GM12878 (cell line): ENCODE results near the gene CHRDL2. TPM values are rescaled to one million over a fixed set of nuclear protein-coding genes. Genes with fewer than 3 reads are reported as not detected.
A peak's percentile ranks its signal among the peaks of the same experiment; 100 is the strongest.
"Not testable (repeated sequence)": the region's sequence is repeated elsewhere in the genome, so short reads cannot be mapped to it uniquely, and the experiment has no call there.

Experiments
- ATAC-seq: fragments of 200-7000 bp; cut with Tn5 transposase; 3 replicates; pipeline ENCODE4 v1.9.1; 2020; ENCODE audit warnings: mild to moderate bottlenecking, moderate library complexity
- BruUV-seq: library from RNA; stranded (reverse); fragments of 400-500 nt; replicated peaks from 2 replicates; lab custom pipeline; 2021; lab: Mats Ljungman, UMichigan
- CTCF ChIA-PET: fragments of 300-600 bp; sonication (Branson Sonifier 250); formaldehyde crosslinking; extraction: SDS; loops from one replicate; lab custom pipeline; 2021; ENCODE audit warnings: inconsistent platforms; lab: Yijun Ruan, JAX
- POLR2A ChIA-PET: fragments of 350-600 bp; formaldehyde crosslinking; extraction: SDS; loops from one replicate; lab custom pipeline; 2021; ENCODE audit warnings: inconsistent platforms; lab: Charles Lee
- RAD21 ChIA-PET: fragments of 300-600 bp; sonication (Branson Sonifier 250); formaldehyde crosslinking; loops from one replicate; lab custom pipeline; 2023; ENCODE audit warnings: antibody characterized with exemption; ENCODE audit not compliant: unreplicated experiment; lab: Charles Lee
- SMC1A ChIA-PET: fragments of 300-600 bp; sonication (Branson Sonifier 250); formaldehyde crosslinking; loops from one replicate; lab custom pipeline; 2023; ENCODE audit not compliant: unreplicated experiment, uncharacterized antibody; lab: Charles Lee
- DNase-seq: peaks from one replicate; pipeline ENCODE4 v3.0.0-alpha.2; 2011; ENCODE audit warnings: low read depth, low spot score
- FAIRE-seq: peaks from 3 replicates; lab custom pipeline; 2011; peaks lifted over from hg19 to GRCh38; lab: Jason Lieb, UNC
- H2AFZ ChIP-seq: 2 replicates; pipeline ENCODE4 v1.6.0; 2011; ENCODE audit warnings: low read depth, low read length, control low read depth; ENCODE audit not compliant: control insufficient read depth
- H3K27ac ChIP-seq: 2 replicates; pipeline ENCODE4 v1.5.1; 2011; ENCODE audit warnings: control low read depth; ENCODE audit not compliant: control insufficient read depth, insufficient read depth
- H3K27me3 ChIP-seq, 2 experiments: replicated peaks in 1 of 2; 2 replicates each; pipeline versions ENCODE4 v1.6.0 to v1.6.1; 2011; ENCODE audit warnings: low read length in 1 of 2; ENCODE audit not compliant: control insufficient read depth in 2 of 2, insufficient read depth in 2 of 2
- H3K36me3 ChIP-seq, 2 experiments: 2 replicates each; pipeline ENCODE4 v1.5.1; 2011; ENCODE audit warnings: low read length in 1 of 2; ENCODE audit not compliant: control insufficient read depth in 2 of 2, insufficient read depth in 2 of 2
- H3K4me1 ChIP-seq: 2 replicates; pipeline ENCODE4 v1.6.1; 2011; ENCODE audit warnings: mild to moderate bottlenecking, low read length, moderate library complexity, mixed read lengths; ENCODE audit not compliant: control insufficient read depth, insufficient read depth
- H3K4me2 ChIP-seq: 2 replicates; pipeline ENCODE4 v1.6.0; 2011; ENCODE audit warnings: control low read depth; ENCODE audit not compliant: control insufficient read depth, insufficient read depth
- H3K4me3 ChIP-seq: fragments of 200-600 bp; sonication (generic); 2 replicates; pipeline ENCODE4 v1.5.1; 2016
- H3K79me2 ChIP-seq: 2 replicates; pipeline ENCODE4 v1.6.0; 2011; ENCODE audit warnings: low read length; ENCODE audit not compliant: control insufficient read depth, insufficient read depth
- H3K9ac ChIP-seq: 2 replicates; pipeline ENCODE4 v1.8.0; 2011; ENCODE audit warnings: low read length, control low read depth, mixed read lengths; ENCODE audit not compliant: control insufficient read depth, insufficient read depth
- H3K9me3 ChIP-seq: replicated peaks from 3 replicates; pipeline ENCODE4 v1.5.1; 2011; ENCODE audit warnings: mild to moderate bottlenecking, low read length; ENCODE audit not compliant: control insufficient read depth, insufficient read depth
- H4K20me1 ChIP-seq: 2 replicates; pipeline ENCODE4 v1.6.0; 2011; ENCODE audit not compliant: control insufficient read depth, insufficient read depth
- ATF7 ChIP-seq: fragments of 450-650 bp; IDR thresholded peaks from 2 replicates; pipeline ENCODE4 v1.6.1; 2016; ENCODE audit warnings: low read depth, mild to moderate bottlenecking
- BHLHE40 ChIP-seq, 2 experiments: fragments of 450-650 bp in 1 of 2; IDR thresholded peaks; 2 replicates each; pipeline ENCODE4 v1.6.1; 2011 to 2017; ENCODE audit warnings: low read depth in 2 of 2, borderline replicate concordance in 1 of 2, improper control_type of control experiment in 1 of 2, low read length in 1 of 2, mild to moderate bottlenecking in 1 of 2
- DPF2 ChIP-seq: fragments of 450-650 bp; IDR thresholded peaks from 2 replicates; pipeline ENCODE4 v1.6.1; 2017; ENCODE audit warnings: mild to moderate bottlenecking
- EED ChIP-seq: sonication (generic); IDR thresholded peaks from 2 replicates; pipeline ENCODE4 v1.6.1; 2016; ENCODE audit warnings: antibody characterized with exemption, low read depth
- EGR1 ChIP-seq, 2 experiments: IDR thresholded peaks; 1 replicate in 1 of 2; 2 replicates in 1 of 2; pipeline ENCODE4 v1.6.1; 2011 to 2012; ENCODE audit warnings: low read depth in 2 of 2, low read length in 2 of 2, borderline replicate concordance in 1 of 2, mild to moderate bottlenecking in 1 of 2, moderate library complexity in 1 of 2
- ETV6 ChIP-seq, 2 experiments: fragments of 450-650 bp in 1 of 2; IDR thresholded peaks in 1 of 2; conservative IDR thresholded peaks in 1 of 2; 2 replicates each; pipeline ENCODE4 v1.6.1; 2014; ENCODE audit warnings: antibody characterized with exemption in 1 of 2, borderline replicate concordance in 1 of 2, low read depth in 1 of 2, mild to moderate bottlenecking in 1 of 2, moderate library complexity in 1 of 2
- HDGF ChIP-seq: fragments of 450-650 bp; IDR thresholded peaks from 2 replicates; pipeline ENCODE4 v1.6.1; 2016; ENCODE audit warnings: antibody characterized with exemption
- IKZF1 ChIP-seq: fragments of 450-650 bp; conservative IDR thresholded peaks from 2 replicates; pipeline ENCODE4 v1.6.1; 2017; ENCODE audit warnings: antibody characterized with exemption, mild to moderate bottlenecking
- IKZF2 ChIP-seq, 2 experiments: fragments of 450-650 bp; IDR thresholded peaks; 2 replicates each; pipeline ENCODE4 v1.6.1; 2017; ENCODE audit warnings: mild to moderate bottlenecking in 2 of 2, moderate library complexity in 2 of 2
- JUNB ChIP-seq: IDR thresholded peaks from 2 replicates; pipeline ENCODE4 v1.6.1; 2016; ENCODE audit warnings: antibody characterized with exemption, mild to moderate bottlenecking
- MTA2 ChIP-seq: fragments of 450-650 bp; IDR thresholded peaks from 2 replicates; pipeline ENCODE4 v1.6.1; 2016; ENCODE audit warnings: low read depth, mild to moderate bottlenecking, moderate library complexity
- NBN ChIP-seq: fragments of 450-650 bp; IDR thresholded peaks from 2 replicates; pipeline ENCODE4 v1.6.1; 2016
- NFIC ChIP-seq: IDR thresholded peaks from 2 replicates; pipeline ENCODE4 v1.6.1; 2012; ENCODE audit warnings: low read depth, mild to moderate bottlenecking, inconsistent platforms, low read length, moderate library complexity
- NR2F1 ChIP-seq: fragments of 450-650 bp; conservative IDR thresholded peaks from 2 replicates; pipeline ENCODE4 v1.6.1; 2017; ENCODE audit warnings: mild to moderate bottlenecking
- PAX5 ChIP-seq: IDR thresholded peaks from 2 replicates; pipeline ENCODE4 v1.6.1; 2011; ENCODE audit warnings: low read depth, low read length, borderline replicate concordance
- RELA ChIP-seq: fragments of 450-650 bp; IDR thresholded peaks from 2 replicates; pipeline ENCODE4 v1.8.0; 2014; ENCODE audit warnings: borderline replicate concordance; ENCODE audit not compliant: partially characterized antibody
- RELB ChIP-seq: fragments of 450-650 bp; IDR thresholded peaks from 2 replicates; pipeline ENCODE4 v1.6.1; 2017; ENCODE audit warnings: low read depth, mild to moderate bottlenecking, moderate library complexity
- YY1 ChIP-seq: IDR thresholded peaks from 2 replicates; pipeline ENCODE4 v1.6.1; 2011; ENCODE audit warnings: low read depth, mild to moderate bottlenecking, low read length
- ZNF217 ChIP-seq: fragments of 450-650 bp; IDR thresholded peaks from 2 replicates; pipeline ENCODE4 v1.6.1; 2017; ENCODE audit warnings: antibody characterized with exemption, mild to moderate bottlenecking
- ZNF384 ChIP-seq: IDR thresholded peaks from 2 replicates; pipeline ENCODE4 v1.6.1; 2012; ENCODE audit warnings: low read depth, mild to moderate bottlenecking, low read length, improper control_type of control experiment, borderline replicate concordance
- WGBS: methylation state at CpG from one replicate; pipeline ENCODE4 v1.1.6; 2016; ENCODE audit warnings: low lambda C conversion rate; ENCODE audit not compliant: insufficient replicate concordance, insufficient coverage; ENCODE audit errors: missing lambda C conversion rate; 5-methylcytosine and 5-hydroxymethylcytosine counted together
- in situ Hi-C: fragments of 300-500 bp; cut with MboI; formaldehyde crosslinking; loops from 9 replicates; pipeline ENCODE4 v1.14.3; 2018; ENCODE audit warnings: mixed read lengths
- intact Hi-C: fragments of 100-400 bp; cut with micrococcal nuclease; formaldehyde crosslinking; loops from one replicate; pipeline ENCODE4 v1.14.2; 2022; ENCODE audit not compliant: unreplicated experiment
- polyA plus RNA-seq, 11 experiments: library from polyadenylated mRNA; depleted of rRNA in 4 of 11; unstranded in 6 of 11; stranded (reverse) in 5 of 11; fragments of >200 nt; fragmentation: Nextera tagmentation in 4 of 11; fragmentation: Illumina TruSeq in 1 of 11; extraction: Ambion mirVana in 4 of 11; extraction: Trizol in 1 of 11; gene quantifications; 1 replicate in 1 of 11; 2 replicates in 10 of 11; pipeline versions ENCODE4 v1.2.1 to v1.2.3, GENCODE V29; 2011 to 2016; ENCODE audit warnings: inconsistent platforms in 2 of 11, missing spikeins in 2 of 11, low read depth in 1 of 11
- total RNA-seq, 4 experiments: library from RNA; depleted of rRNA in 3 of 4; stranded (reverse); fragments of >200 nt in 3 of 4; fragmentation: Illumina TruSeq in 1 of 4; extraction: Trizol in 1 of 4; gene quantifications; 2 replicates each; pipeline versions ENCODE4 v1.2.1 to v1.2.3, GENCODE V29; 2013 to 2021
- TF ChIP-seq, protein P1 (sequence below): fragments of 450-650 bp; IDR thresholded peaks from 2 replicates; pipeline ENCODE4 v1.6.1; 2016; ENCODE audit warnings: mild to moderate bottlenecking

Gene CHRDL2
- total and polyA plus RNA-seq, 10 of the 15 experiments (the other 5 are each of a cell fraction or from before 2014, with no cell fraction given) = not detected

GRCh38 chr11:74768172-74768651, 37.0 kb upstream of the CHRDL2 start:
- Histone ChIP-seq H3K27ac (peak overlapping the region; percentile 34), H3K4me2 (peak overlapping the region; percentile 10), H3K79me2 (peaks cover 22% of the 10 kb centered on the region), H3K4me1 (peaks cover 39% of the 10 kb centered on the region)
- BruUV-seq, H2AFZ ChIP-seq, H3K4me3 ChIP-seq, H3K27me3 ChIP-seq, H3K9ac ChIP-seq, H3K36me3 ChIP-seq, H3K9me3 ChIP-seq, H4K20me1 ChIP-seq, in situ Hi-C loops: not testable (repeated sequence)
- SMC1A ChIA-PET = interaction anchor here (0.8 to 1.5 kb wide), 3 partner anchors 12 to 18 kb away, joined by 3 to 5 read pairs (median 4); no protein-coding TSS in a partner anchor
- 2% methylated on average over 9 of the region's 9 CpGs for WGBS
- ATAC-seq (peak; percentile 88), DNase-seq (peak; percentile 52), FAIRE-seq (peak; percentile 47)
- intact Hi-C loops = loop anchor here (2.0 to 5.0 kb wide), 2 partner anchors 13 to 49 kb away; no protein-coding TSS in a partner anchor
- POLR2A ChIA-PET = interaction anchor here (0.6 to 2.0 kb wide), 4 partner anchors 14 to 739 kb away, joined by 3 to 9 read pairs (median 6); no protein-coding TSS in a partner anchor
- CTCF ChIA-PET = interaction anchor here (1.0 to 1.3 kb wide), 3 partner anchors 18 to 39 kb away, joined by 3 read pairs; no protein-coding TSS in a partner anchor
- RAD21 ChIA-PET = interaction anchor here (1.2 to 1.6 kb wide), 3 partner anchors 13 to 52 kb away, joined by 3 to 4 read pairs (median 3); no protein-coding TSS in a partner anchor
- 0 out of 2 replicates have a peak, but pooled peaks have one; percentile 17 for TF ChIP-seq NFIC
- TF ChIP-seq ATF7 = 0 out of 2 replicates have a peak, but pooled peaks have one; percentile 37
- TF ChIP-seq IKZF2 (IDR thresholded peaks at IDR 0.05) = peak; percentile 35 to 62; a peak in 3 of 4 replicates
- TF ChIP-seq NBN = 0 out of 2 replicates have a peak, but pooled peaks have one; percentile 16
- peak; percentile 67 to 81 for TF ChIP-seq BHLHE40 (IDR thresholded peaks at IDR 0.05; ENCODE audit: borderline replicate concordance in 1 of 2, low read depth in 2 of 2, low read length in 1 of 2)
- TF ChIP-seq RELB = peak; percentile 77
- peak; percentile 42; the same call in 1 of the 2 replicates for TF ChIP-seq YY1
- peak; percentile 62; the same call in 1 of the 2 replicates for TF ChIP-seq MTA2
- TF ChIP-seq, protein P1, sequence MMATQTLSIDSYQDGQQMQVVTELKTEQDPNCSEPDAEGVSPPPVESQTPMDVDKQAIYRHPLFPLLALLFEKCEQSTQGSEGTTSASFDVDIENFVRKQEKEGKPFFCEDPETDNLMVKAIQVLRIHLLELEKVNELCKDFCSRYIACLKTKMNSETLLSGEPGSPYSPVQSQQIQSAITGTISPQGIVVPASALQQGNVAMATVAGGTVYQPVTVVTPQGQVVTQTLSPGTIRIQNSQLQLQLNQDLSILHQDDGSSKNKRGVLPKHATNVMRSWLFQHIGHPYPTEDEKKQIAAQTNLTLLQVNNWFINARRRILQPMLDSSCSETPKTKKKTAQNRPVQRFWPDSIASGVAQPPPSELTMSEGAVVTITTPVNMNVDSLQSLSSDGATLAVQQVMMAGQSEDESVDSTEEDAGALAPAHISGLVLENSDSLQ = peak; percentile 34; the same call in 1 of the 2 replicates
- peak; percentile 45; the same call in 1 of the 2 replicates for TF ChIP-seq ZNF384
- peak; percentile 68 for TF ChIP-seq EED
- 0 out of 2 replicates have a peak, but pooled peaks have one; percentile 40 for TF ChIP-seq DPF2
- peak; percentile 31; the same call in 1 of the 2 replicates for TF ChIP-seq JUNB
- peak; percentile 74; the same call in 1 of the 2 replicates for TF ChIP-seq PAX5
- peak in 1 of 2 experiments; percentile 25; a peak in 1 of 4 replicates for TF ChIP-seq ETV6 (conservative IDR thresholded peaks at IDR 0.05 in 1 of 2, IDR thresholded peaks at IDR 0.05 in 1 of 2; ENCODE audit: borderline replicate concordance in 1 of 2, low read depth in 1 of 2)
- 0 out of 2 replicates have a peak, but pooled peaks have one; percentile 31 for TF ChIP-seq ZNF217
- TF ChIP-seq EGR1 (IDR thresholded peaks at IDR 0.05; ENCODE audit: borderline replicate concordance in 1 of 2, low read depth in 2 of 2, low read length in 2 of 2) = 0 out of 3 replicates have a peak, but pooled peaks of 1 of the 2 experiments have one; percentile 51
- TF ChIP-seq IKZF1 = peak; percentile 65
- peak; percentile 90 for TF ChIP-seq NR2F1
- TF ChIP-seq RELA = peak; percentile 58
- peak; percentile 57; the same call in 1 of the 2 replicates for TF ChIP-seq HDGF
